Measurements from ENCODE around the gene CLEC18B.
"Not testable (repeated sequence)": the region's sequence is repeated elsewhere in the genome, so short reads cannot be mapped to it uniquely, and the experiment has no call there.

CLEC18B gene

GRCh38 chr16:74439685-74440084, 18.4 kb upstream of the CLEC18B start:
- H3K4me3 ChIP-seq (ENCODE audit: low read depth, low read length) = no peak overlapping the region
- no peak for TF ChIP-seq CTCF (IDR thresholded peaks at IDR 0.05; ENCODE audit: borderline replicate concordance, insufficient read depth, low read depth, low read length)

DNA sequence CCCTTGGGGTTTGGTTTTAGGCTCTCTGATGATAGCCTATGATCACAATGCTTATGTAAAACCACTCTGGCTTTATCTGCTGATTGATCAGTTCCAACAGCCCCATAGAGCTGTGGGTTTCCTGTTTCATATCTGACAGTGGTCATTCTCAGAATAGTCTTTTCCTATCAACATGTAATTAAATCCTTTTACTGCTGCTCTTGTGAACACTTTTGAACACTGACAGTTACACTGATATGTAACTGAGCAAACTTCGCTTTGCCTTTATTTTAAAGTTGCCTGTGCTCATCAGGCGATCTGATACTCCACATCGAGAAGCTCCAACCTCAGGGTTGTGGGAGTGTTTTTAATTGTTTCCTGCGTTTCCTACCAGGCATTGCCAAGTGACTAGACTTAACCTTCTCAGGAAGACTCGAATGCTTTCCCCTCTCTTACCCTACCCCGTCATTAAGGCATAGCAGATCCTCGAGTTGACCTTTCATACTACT, 17.3 kb upstream of the CLEC18B start:
- no peak for TF ChIP-seq CTCF (IDR thresholded peaks at IDR 0.05; ENCODE audit: borderline replicate concordance, insufficient read depth, low read depth, low read length)
- H3K4me3 ChIP-seq (ENCODE audit: low read depth, low read length) = no peak overlapping the region

DNA sequence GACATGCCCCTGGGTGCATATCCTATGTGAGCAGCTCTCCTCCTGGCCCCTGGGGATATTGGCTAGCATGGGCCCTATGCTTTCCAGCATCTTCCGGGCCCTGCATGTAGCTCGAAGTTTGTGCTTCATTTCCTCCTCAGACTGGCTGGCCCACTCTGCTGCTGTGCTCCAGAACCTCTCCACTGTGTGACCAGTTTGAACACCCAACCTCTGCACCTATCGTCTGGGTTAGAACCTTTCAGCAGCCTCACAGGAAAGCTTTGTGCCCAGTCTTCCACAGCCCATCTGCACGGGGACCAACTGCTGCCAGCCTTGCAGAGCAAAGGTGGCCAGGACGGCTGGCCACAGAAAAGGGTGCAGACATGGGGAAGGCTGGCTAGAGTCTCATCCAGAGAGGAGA, 10.2 kb upstream of the CLEC18B start:
- no peak overlapping the region for H3K4me3 ChIP-seq (ENCODE audit: low read depth, low read length)
- TF ChIP-seq CTCF (IDR thresholded peaks at IDR 0.05; ENCODE audit: borderline replicate concordance, insufficient read depth, low read depth, low read length) = no peak

- TF ChIP-seq CTCF (IDR thresholded peaks at IDR 0.05; ENCODE audit: borderline replicate concordance, insufficient read depth, low read depth, low read length) = peak; percentile 59
These were observed 8.9 kb upstream of the CLEC18B start for GRCh38 chr16:74430036-74430712.

GRCh38 chr16:74428493-74428892, 7.2 kb upstream of the CLEC18B start:
- H3K4me3 ChIP-seq (ENCODE audit: low read depth, low read length) = not testable (repeated sequence)

More at GRCh38 chr16:74430036-74430712, 8.9 kb upstream of the CLEC18B start:
- not testable (repeated sequence) for H3K4me3 ChIP-seq (ENCODE audit: low read depth, low read length)

DNA sequence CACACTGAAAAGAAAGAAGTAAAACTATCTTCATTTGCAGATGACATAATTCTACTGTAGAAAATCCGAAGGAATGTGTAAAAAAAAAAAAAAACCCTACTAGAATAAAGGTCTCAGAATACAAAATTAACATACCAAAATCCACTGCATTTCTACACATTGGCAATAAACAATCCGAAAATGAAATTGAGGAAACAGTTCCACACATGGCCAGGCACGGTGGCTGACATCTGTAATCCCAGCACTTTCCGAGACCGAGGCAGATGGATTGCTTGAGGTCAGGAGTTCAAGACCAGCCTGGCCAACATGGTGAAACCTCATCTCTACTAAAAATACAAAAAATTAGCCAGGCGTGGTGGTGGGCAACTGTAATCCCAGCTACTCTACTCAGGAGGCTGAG, 4.5 kb upstream of the CLEC18B start:
- not testable (repeated sequence) for H3K4me3 ChIP-seq (ENCODE audit: low read depth, low read length)

DNA sequence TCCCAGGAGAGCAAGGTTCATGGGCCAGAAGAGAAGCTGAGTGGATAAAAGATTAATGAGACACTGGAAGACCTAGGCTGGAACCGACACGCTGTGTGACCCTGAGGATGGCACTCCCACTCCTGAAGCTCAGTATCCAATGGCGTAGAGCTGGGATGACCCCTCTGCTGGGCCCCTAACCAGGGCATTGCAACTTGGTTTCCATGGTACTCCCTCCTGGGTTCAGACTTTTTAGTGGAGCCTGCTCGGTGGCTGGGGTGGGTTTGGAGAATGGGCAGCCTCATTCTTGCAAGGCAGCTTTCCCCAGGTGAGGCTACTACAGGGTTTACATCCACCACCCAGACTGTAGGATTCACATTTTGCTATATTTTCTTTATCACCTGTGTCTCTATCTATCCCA, 2.4 kb upstream of the CLEC18B start:
- H3K4me3 ChIP-seq (ENCODE audit: low read depth, low read length) = not testable (repeated sequence)

DNA sequence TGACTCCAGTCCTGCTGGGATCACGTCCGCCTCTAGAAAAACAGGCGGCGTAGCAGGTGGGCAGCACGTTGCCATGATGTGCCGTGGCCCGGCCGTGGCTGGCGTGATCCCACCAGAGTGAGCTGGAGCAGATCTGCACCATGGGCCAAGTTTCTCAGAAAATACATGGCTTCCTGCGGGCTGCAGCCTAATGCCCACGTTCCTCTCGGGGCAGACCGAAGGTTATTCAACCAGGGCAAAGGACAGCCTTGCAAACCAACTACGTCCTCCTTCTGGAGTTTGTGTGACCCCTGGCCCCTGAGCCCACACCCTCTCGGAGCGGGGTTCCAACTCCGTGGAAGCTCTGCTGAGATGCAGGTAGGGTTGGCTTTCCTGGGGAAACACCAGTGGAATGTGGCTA, 808 bp upstream of the CLEC18B start:
- H3K4me3 ChIP-seq (ENCODE audit: low read depth, low read length) = not testable (repeated sequence)

DNA sequence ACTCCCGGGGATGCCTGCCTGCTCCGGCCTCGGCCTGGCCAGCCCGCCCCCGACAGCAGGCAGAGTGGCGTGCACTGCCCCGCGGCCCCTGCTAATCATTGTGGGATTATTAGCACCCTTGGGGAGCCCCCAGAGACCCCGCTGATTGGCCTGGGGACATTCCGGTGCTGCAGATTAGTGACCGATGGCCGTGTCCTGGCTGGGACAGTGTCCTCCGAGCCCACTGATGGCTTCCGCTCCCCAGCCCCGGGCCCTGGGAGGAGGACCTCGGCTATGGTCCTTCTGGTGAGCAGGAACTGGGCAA, 156 bp upstream of the CLEC18B start:
- H3K4me3 ChIP-seq (ENCODE audit: low read depth, low read length) = not testable (repeated sequence)

DNA sequence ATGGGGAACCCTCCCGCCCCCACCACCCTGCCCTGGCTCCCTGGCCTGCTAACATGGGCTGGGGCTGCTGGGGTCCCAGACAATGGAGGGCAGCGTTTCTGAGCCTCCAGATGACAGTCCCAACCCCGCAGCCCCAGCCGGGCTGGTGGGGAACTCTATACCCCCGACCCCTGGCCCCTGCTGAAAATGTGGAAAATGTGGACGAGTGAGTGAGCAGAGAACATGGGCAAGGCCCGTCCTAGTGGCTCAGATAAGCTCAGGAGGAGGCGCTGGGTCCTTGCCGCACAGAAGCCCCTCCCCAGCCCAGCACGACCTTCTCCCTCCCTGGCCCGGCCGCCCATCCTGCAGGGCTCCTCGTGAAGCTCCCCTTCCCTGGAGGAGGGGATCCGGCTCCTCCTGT, 1.5 kb downstream of the CLEC18B start:
- not testable (repeated sequence) for H3K4me3 ChIP-seq (ENCODE audit: low read depth, low read length)

GRCh38 chr16:74417897-74418296, 3.4 kb downstream of the CLEC18B start:
- H3K4me3 ChIP-seq (ENCODE audit: low read depth, low read length) = not testable (repeated sequence)

- not testable (repeated sequence) for H3K4me3 ChIP-seq (ENCODE audit: low read depth, low read length)
These were observed 7.4 kb downstream of the CLEC18B start for GRCh38 chr16:74413920-74414319.

- H3K4me3 ChIP-seq (ENCODE audit: low read depth, low read length) = not testable (repeated sequence)
These were observed 7.8 kb downstream of the CLEC18B start for GRCh38 chr16:74413485-74413884.

DNA sequence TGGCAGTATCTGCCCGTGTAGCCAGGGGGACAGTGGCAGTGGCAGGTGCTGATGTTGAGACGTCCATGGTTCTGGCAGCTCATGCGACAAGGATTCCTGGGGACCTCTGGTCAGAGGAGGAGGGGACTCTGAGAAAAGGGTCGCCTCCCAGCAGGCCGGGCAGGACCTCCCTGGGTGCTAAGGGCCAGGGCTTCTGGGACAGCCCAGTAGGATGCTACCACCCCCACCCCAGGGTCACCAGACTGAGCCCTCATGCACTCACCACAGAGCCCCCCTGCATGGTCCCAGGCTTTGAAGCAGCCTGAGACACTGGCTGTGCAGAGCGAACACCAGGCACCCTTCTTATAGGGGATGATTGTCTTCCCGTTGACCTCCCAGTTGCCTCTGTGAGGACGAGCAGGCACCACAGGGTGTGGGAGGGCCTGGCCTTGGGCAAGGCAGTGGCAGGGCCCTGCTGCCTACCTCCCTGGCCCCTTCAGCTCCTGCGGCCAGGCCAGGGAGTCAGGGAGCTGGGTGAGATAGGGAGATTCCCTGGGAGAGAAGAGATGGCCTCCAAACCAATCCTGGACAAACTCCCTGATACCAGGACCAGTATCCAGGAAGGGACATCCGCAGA, 8.4 kb downstream of the CLEC18B start:
- not testable (repeated sequence) for H3K4me3 ChIP-seq (ENCODE audit: low read depth, low read length)

GRCh38 chr16:74412138-74412774, 9.0 kb downstream of the CLEC18B start:
- not testable (repeated sequence) for H3K4me3 ChIP-seq (ENCODE audit: low read depth, low read length)

Measured in GM12875 (cell line).